Stomach (tissue), 4 donors: ENCODE measurements around the gene PTAR1.

Source experiments
- EP300 ChIP-seq: sonication (generic); formaldehyde crosslinking; IDR thresholded peaks from one replicate; pipeline ENCODE4 v1.6.1; 2017; ENCODE audit warnings: antibody characterized with exemption
- POLR2A ChIP-seq, 4 donors: fragments of 450-650 bp; IDR thresholded peaks; one replicate each; pipeline ENCODE4 v1.6.1; 2016; ENCODE audit warnings: antibody characterized with exemption in 4 of 4, control low read depth in 2 of 4, mild to moderate bottlenecking in 1 of 4, moderate library complexity in 1 of 4
- POLR2AphosphoS5 ChIP-seq, 3 donors: sonication (generic); formaldehyde crosslinking; IDR thresholded peaks; one replicate each; pipeline ENCODE4 v1.6.1; 2016; ENCODE audit warnings: antibody characterized with exemption in 3 of 3
- TF ChIP-seq, protein P1 (sequence below), 7 experiments: fragments of 450-650 bp in 4 of 7; fragments of 200-600 bp in 3 of 7; sonication (generic) in 3 of 7; IDR thresholded peaks; one replicate each; pipeline ENCODE4 v1.5.1; 2016 to 2019; ENCODE audit warnings: antibody characterized with exemption in 7 of 7, control low read depth in 2 of 7, mild to moderate bottlenecking in 1 of 7

DNA sequence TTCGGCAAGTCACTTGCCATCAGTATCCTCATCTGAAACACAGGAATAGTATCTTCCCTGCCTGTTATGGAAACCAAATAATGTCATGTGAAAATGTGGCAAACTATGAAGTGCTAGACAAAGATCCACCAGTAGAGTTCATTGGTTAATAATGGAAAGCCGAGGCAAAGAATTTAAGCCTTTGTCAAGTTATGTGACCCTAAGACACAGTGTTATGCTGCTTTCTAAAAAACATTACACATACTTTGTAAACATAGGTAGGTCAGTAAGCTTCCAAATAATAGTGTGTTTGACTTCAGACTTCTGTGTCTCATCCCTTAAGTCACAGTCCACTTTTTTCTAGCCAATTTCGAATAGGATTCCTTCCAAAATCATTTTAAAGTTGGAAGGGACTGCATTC, 6.0 kb downstream of the PTAR1 start:
- TF ChIP-seq, protein P1, sequence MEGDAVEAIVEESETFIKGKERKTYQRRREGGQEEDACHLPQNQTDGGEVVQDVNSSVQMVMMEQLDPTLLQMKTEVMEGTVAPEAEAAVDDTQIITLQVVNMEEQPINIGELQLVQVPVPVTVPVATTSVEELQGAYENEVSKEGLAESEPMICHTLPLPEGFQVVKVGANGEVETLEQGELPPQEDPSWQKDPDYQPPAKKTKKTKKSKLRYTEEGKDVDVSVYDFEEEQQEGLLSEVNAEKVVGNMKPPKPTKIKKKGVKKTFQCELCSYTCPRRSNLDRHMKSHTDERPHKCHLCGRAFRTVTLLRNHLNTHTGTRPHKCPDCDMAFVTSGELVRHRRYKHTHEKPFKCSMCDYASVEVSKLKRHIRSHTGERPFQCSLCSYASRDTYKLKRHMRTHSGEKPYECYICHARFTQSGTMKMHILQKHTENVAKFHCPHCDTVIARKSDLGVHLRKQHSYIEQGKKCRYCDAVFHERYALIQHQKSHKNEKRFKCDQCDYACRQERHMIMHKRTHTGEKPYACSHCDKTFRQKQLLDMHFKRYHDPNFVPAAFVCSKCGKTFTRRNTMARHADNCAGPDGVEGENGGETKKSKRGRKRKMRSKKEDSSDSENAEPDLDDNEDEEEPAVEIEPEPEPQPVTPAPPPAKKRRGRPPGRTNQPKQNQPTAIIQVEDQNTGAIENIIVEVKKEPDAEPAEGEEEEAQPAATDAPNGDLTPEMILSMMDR (IDR thresholded peaks at IDR 0.05) = no peak
- no peak for TF ChIP-seq POLR2AphosphoS5 (IDR thresholded peaks at IDR 0.05)
- TF ChIP-seq POLR2A (IDR thresholded peaks at IDR 0.05) = no peak
- no peak for TF ChIP-seq EP300
